Left ventricle myocardium inferior (tissue), 1 donor: Measurements from ENCODE around the gene AKR1C1. TPM values are rescaled to one million over a fixed set of nuclear protein-coding genes. Genes with fewer than 3 reads are reported as not detected.
"Not testable (repeated sequence)": the region's sequence is repeated elsewhere in the genome, so short reads cannot be mapped to it uniquely, and the experiment has no call there.

Experiments
- DNase-seq: peaks from one replicate; pipeline ENCODE4 v3.0.0-alpha.2; 2020
- H3K27ac ChIP-seq: fragments of 200-600 bp; replicated peaks from 2 replicates; pipeline ENCODE4 v1.8.0; 2021
- H3K27me3 ChIP-seq: fragments of 200-600 bp; 2 replicates; pipeline ENCODE4 v1.8.0; 2021; ENCODE audit warnings: low read depth
- H3K36me3 ChIP-seq: fragments of 200-600 bp; 2 replicates; pipeline ENCODE4 v1.8.0; 2021
- H3K4me1 ChIP-seq: fragments of 200-600 bp; 2 replicates; pipeline ENCODE4 v1.8.0; 2021
- H3K4me3 ChIP-seq: fragments of 200-600 bp; 2 replicates; pipeline ENCODE4 v1.8.0; 2021; ENCODE audit warnings: mild to moderate bottlenecking, moderate library complexity
- H3K9me3 ChIP-seq: fragments of 200-600 bp; replicated peaks from 2 replicates; pipeline ENCODE4 v1.8.0; 2021
- intact Hi-C: fragments of 100-400 bp; cut with micrococcal nuclease; formaldehyde crosslinking; loops from one replicate; pipeline ENCODE4 v1.11.0; 2022
- total RNA-seq: library from RNA; stranded (reverse); fragmentation: NEBNext Ultra II Directional; extraction: Animal tissue kit (Norgen Biotek cat#: 25700); gene quantifications from one replicate; pipeline ENCODE4 v1.2.1, GENCODE V29; 2021
- TF ChIP-seq, protein P1 (sequence below): fragments of 200-600 bp; IDR thresholded peaks from 2 replicates; pipeline ENCODE4 v1.8.0; 2021; ENCODE audit warnings: antibody characterized with exemption, mild to moderate bottlenecking, borderline replicate concordance
- donor health status: DM: no; HTN: yes; CAD: no; lungs with severe emphysema.

The AKR1C1 gene
- total RNA-seq, 1 donor from 2014 or later = 34.1 TPM

DNA sequence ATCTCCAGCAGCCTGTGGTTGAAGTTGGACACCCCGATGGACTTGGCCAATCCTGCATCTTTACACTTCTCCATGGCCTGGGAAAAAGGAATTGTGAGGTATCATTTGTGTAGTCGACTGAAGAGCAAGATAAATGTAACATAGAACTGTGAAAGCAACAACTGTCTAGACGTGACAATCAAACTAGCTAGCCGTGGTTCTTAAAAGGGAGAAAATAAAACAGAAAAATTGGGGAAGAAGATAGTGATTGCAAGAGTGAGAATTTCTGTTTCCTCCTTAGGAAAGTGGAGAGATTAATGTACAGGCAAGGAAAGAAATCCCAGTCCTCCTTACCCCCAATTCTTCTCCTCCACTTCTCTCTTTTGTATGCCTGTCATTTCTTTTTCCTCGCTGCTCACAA is 35.5 kb downstream of the AKR1C1 start:
- intact Hi-C loops = no loop called here
- TF ChIP-seq, protein P1, sequence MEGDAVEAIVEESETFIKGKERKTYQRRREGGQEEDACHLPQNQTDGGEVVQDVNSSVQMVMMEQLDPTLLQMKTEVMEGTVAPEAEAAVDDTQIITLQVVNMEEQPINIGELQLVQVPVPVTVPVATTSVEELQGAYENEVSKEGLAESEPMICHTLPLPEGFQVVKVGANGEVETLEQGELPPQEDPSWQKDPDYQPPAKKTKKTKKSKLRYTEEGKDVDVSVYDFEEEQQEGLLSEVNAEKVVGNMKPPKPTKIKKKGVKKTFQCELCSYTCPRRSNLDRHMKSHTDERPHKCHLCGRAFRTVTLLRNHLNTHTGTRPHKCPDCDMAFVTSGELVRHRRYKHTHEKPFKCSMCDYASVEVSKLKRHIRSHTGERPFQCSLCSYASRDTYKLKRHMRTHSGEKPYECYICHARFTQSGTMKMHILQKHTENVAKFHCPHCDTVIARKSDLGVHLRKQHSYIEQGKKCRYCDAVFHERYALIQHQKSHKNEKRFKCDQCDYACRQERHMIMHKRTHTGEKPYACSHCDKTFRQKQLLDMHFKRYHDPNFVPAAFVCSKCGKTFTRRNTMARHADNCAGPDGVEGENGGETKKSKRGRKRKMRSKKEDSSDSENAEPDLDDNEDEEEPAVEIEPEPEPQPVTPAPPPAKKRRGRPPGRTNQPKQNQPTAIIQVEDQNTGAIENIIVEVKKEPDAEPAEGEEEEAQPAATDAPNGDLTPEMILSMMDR = no peak
- Histone ChIP-seq H3K4me3 (no peak overlapping the region), H3K4me1 (no peaks in the 10 kb centered on the region), H3K27ac (no peak overlapping the region), H3K27me3 (no peaks in the 10 kb centered on the region), H3K36me3 (peaks cover 4% of the 10 kb centered on the region), H3K9me3 (no peaks in the 10 kb centered on the region)
- DNase-seq = no peak

DNA sequence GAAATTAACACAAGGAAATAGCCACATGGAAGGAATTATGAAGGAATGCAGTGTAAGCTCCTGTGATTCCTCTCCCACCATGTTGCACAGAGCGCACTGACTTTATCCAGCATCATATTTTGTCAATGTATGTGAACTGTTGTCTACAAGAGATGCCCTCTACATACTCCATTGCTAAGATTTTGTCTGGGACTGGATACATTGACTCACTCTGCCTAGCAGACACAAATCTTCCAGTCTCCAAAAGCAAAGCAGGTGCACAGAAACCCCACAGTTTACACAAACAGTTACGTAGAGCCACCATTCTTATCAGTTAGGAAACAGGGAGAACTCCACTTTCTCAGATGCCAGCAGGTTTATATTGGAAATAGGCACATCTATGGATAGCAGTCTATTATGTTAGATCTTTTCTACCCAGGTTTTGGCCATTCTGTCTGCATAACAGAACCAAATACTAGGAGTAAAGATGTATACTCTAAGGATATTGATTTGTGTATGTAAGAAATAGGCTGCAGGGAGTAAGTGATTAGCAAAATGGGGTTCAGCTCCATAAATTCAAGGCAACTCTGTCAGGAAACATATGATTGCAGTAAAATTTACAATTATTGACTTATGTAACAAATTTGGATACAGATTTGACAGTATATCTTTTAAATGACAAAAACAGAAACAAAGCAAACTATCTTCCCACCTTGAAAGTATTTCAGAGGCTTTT is 39.0 kb downstream of the AKR1C1 start:
- TF ChIP-seq, protein P1 = no peak
- Histone ChIP-seq H3K27me3 (no peaks in the 10 kb centered on the region), H3K4me3 (peak overlapping the region; percentile 57), H3K27ac (no peak overlapping the region), H3K4me1 (no peaks in the 10 kb centered on the region), H3K36me3 (peaks cover 4% of the 10 kb centered on the region), H3K9me3 (no peaks in the 10 kb centered on the region)
- DNase-seq = no peak
- intact Hi-C loops = no loop called here

DNA sequence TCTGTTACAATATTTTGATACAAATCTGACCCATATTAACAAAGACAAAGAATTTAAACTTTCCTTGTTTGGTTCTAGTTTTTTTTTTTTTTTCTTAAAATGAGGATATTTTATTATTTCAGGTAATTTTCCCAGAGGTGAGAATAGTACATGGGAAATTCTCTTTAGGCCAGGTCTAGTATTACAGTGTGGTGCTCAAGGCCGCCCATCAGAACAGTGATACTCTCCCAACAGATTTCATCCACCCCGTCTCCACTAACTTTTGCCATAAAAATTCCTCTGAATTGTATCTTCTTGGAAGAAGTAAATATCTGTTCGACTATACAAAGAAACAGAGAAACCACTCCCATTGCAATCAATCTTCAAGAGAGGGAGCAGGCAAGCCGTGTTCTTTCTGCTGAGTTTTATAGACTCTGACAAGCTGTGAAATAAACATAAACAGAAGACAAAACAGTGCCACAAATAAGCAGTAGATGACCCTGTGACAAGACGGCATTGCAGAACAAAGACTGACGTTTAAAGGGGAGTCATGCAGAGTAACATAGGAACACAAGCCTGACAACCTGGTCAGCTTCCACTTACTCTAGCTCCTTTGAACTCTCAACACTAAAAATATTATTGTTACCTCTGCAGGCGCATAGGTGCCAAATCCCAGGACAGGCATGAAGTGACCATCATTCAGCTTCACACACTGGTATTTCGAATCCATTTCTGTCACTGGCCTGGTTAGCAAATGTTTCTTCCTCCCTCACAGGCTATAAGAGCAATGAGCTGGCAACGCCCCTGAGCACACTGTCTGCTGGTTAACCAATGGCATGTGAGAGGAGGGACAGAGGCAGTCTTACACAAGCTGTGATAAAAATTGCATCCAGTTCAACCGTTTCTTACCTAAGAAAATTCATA is 40.2 kb downstream of the AKR1C1 start, which contains the start of gene AKR1C2:
Gene AKR1C2, minus strand, starts transcription at position 731 of the 903 bp plus-strand sequence. Its CDS starts 22 bp downstream, at position 709.
- Histone ChIP-seq H3K27ac (peak within 1 kb of the TSS; percentile 33), H3K4me3 (peak within 1 kb of the TSS; percentile 57)
- DNase-seq, H3K36me3 ChIP-seq, H3K4me1 ChIP-seq, H3K9me3 ChIP-seq, intact Hi-C loops, H3K27me3 ChIP-seq: not testable (repeated sequence)

DNA sequence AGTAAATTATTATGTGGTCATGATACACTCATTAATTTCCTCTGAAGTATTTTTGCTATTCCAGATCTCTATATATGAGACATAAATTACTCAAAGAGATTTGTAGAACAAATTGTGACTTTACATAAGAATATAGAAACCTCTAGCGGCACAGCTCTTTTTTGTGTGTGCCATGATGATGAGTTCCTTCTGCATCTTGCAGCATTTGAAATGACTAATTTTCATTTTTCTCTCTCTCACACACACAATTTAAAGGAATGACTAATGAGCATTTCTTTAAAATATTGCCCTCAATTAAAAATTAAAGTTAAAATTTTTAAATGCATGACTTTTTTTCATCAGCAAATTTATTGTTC is 40.8 kb downstream of the AKR1C1 start:
- H3K9me3 ChIP-seq, H3K27me3 ChIP-seq, DNase-seq, intact Hi-C loops, H3K36me3 ChIP-seq, H3K27ac ChIP-seq, H3K4me3 ChIP-seq, H3K4me1 ChIP-seq: not testable (repeated sequence)

DNA sequence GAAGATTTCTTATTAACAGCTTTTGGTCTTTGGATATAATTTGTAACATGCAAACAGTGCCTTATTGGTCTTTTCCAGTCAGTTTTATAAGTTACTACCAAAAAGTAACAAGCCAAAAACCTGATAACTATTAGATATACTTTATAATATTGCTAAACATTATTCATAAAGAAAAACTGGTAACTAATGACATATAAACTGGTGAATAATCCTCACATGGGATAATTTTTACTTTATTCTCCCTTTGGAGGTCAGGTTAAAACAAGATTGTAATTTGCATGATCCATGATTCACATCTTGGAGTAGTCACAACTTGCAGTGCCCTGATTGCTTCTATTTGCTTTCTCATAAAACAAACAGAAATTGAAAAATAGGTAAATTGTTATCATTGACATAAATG is 41.3 kb downstream of the AKR1C1 start:
- DNase-seq, H3K4me1 ChIP-seq, H3K9me3 ChIP-seq, H3K27ac ChIP-seq, H3K36me3 ChIP-seq, H3K4me3 ChIP-seq, intact Hi-C loops, H3K27me3 ChIP-seq: not testable (repeated sequence)

DNA sequence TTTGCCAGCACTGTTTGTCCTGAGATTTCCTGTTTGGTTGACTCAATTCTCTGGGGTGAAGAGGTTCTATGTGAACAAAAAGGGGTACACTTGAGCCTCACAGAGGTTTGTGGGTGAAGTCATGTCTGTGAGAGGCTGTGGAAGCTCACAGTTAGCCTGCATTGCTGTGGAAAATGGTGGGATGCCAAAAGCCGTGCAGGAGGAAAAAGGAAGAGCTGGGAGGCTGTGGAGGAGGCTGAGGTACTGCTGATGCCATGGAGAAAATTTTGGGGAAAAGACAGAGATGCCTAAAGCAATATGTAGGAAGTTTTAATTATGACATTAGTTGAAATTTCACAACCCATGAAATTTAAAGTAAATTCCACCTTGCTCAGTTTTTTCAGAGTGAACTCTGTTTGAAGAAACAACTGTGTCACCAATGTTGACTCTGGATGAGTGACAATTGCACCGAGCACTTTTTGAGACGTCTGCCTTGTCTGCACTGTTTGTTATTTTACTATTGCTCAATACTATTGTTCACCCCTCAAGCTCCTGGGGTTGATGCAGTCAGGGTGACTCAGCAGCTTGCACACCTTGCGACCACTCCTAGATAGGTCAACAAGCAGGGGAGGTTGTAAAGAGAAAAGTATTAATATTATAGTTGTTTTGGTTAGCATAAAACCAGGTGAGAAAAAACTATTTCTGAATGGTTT is 45.8 kb downstream of the AKR1C1 start:
- H3K27me3 ChIP-seq, H3K4me3 ChIP-seq, H3K27ac ChIP-seq, H3K36me3 ChIP-seq, DNase-seq, intact Hi-C loops, H3K4me1 ChIP-seq, H3K9me3 ChIP-seq: not testable (repeated sequence)

DNA sequence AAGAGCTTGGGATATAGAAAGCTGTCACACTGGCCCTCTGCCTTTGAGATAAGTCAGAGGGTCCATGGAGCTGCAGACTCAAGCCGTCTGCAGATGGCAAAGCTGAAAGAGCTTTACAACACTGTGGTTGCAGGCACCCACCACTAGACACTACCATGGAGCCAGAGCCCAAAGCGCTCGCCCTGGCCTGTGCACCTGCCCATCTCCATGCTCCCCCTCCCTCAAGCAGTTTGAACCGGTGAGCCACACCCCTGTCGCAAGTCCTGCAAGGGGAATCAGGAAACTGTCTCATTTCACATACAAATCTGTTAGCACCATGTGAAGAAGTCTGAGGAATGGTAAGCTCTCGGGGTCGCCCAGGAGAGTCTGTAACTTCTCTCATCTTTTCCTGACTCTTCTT is 46.8 kb downstream of the AKR1C1 start:
- intact Hi-C loops, H3K4me1 ChIP-seq, DNase-seq, H3K36me3 ChIP-seq, H3K27me3 ChIP-seq, H3K27ac ChIP-seq, H3K4me3 ChIP-seq, H3K9me3 ChIP-seq: not testable (repeated sequence)

DNA sequence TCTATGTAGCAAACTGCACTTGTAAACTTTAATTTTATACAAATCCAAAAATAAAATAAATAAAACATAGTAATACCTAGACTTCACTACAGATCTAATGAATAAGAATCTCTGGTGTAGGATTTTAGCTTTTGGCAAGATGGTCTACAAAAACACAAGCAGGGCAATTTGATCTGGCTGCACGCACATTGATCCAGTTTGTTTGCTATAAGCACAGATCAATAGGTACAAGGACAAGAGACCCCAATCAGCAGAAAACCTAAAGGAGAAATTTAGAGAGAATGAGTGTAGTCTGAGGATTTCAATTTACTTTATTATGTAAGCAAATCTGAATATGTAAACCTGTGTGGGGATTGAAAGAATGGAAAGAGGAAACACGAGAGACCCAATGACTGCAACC is 48.2 kb downstream of the AKR1C1 start:
- H3K4me1 ChIP-seq, H3K36me3 ChIP-seq, H3K27ac ChIP-seq, DNase-seq, H3K9me3 ChIP-seq, H3K4me3 ChIP-seq, intact Hi-C loops, H3K27me3 ChIP-seq: not testable (repeated sequence)
